H9 (cell line): ENCODE measurements around the gene ZBED1. TPM values are rescaled to one million over a fixed set of nuclear protein-coding genes. Genes with fewer than 3 reads are reported as not detected.

Experiments used
- DNase-seq: peaks from one replicate; pipeline ENCODE4 v3.0.0-alpha.2; 2017
- H2AFZ ChIP-seq: one replicate; pipeline ENCODE4 v1.6.1; 2013; ENCODE audit warnings: mild to moderate bottlenecking, low read length, control low read depth, moderate library complexity
- H2AK5ac ChIP-seq: 2 replicates; pipeline ENCODE4 v1.6.1; 2013; ENCODE audit warnings: low read length, control low read depth, mixed read lengths; ENCODE audit not compliant: insufficient read length
- H2BK120ac ChIP-seq: one replicate; pipeline ENCODE4 v1.6.1; 2013; ENCODE audit warnings: low read depth, mild to moderate bottlenecking, low read length, control low read depth, inconsistent platforms; ENCODE audit not compliant: poor library complexity, severe bottlenecking
- H2BK12ac ChIP-seq: 2 replicates; pipeline ENCODE4 v1.6.1; 2013; ENCODE audit warnings: low read length, control low read depth, mixed read lengths, low read depth; ENCODE audit not compliant: insufficient read length
- H2BK15ac ChIP-seq: 2 replicates; pipeline ENCODE4 v1.6.1; 2013; ENCODE audit warnings: low read depth, low read length, control low read depth
- H2BK20ac ChIP-seq: one replicate; pipeline ENCODE4 v1.6.1; 2013; ENCODE audit warnings: low read depth, mild to moderate bottlenecking, low read length, control low read depth, inconsistent platforms; ENCODE audit not compliant: poor library complexity, severe bottlenecking
- H2BK5ac ChIP-seq: 2 replicates; pipeline ENCODE4 v1.6.1; 2013; ENCODE audit warnings: low read length, control low read depth, mixed read lengths; ENCODE audit not compliant: insufficient read length
- H3K14ac ChIP-seq: 2 replicates; pipeline ENCODE4 v1.6.1; 2013; ENCODE audit warnings: low read length, control low read depth; ENCODE audit not compliant: insufficient read depth
- H3K18ac ChIP-seq: 2 replicates; pipeline ENCODE4 v1.6.1; 2013; ENCODE audit warnings: low read depth, mild to moderate bottlenecking, mixed read lengths, low read length, control low read depth; ENCODE audit not compliant: insufficient read length
- H3K23ac ChIP-seq: 2 replicates; pipeline ENCODE4 v1.6.1; 2013; ENCODE audit warnings: low read length, control low read depth, mixed read lengths, low read depth; ENCODE audit not compliant: insufficient read length
- H3K23me2 ChIP-seq: 2 replicates; pipeline ENCODE4 v1.6.1; 2013; ENCODE audit warnings: low read depth, mild to moderate bottlenecking, mixed read lengths, low read length, control low read depth; ENCODE audit not compliant: insufficient read length, poor library complexity, severe bottlenecking
- H3K27ac ChIP-seq: 2 replicates; pipeline ENCODE4 v1.5.1; 2013; ENCODE audit warnings: low read length, control low read depth, mixed read lengths, low read depth; ENCODE audit not compliant: insufficient read length
- H3K27me3 ChIP-seq: 2 replicates; pipeline ENCODE4 v1.6.1; 2013; ENCODE audit warnings: low read length, control low read depth, inconsistent platforms; ENCODE audit not compliant: insufficient read depth
- H3K4ac ChIP-seq: 2 replicates; pipeline ENCODE4 v1.6.1; 2013; ENCODE audit warnings: low read depth, mild to moderate bottlenecking, control low read depth, inconsistent platforms, low read length, moderate library complexity
- H3K4me1 ChIP-seq: 2 replicates; pipeline ENCODE4 v1.6.1; 2013; ENCODE audit warnings: low read length, control low read depth, inconsistent platforms; ENCODE audit not compliant: insufficient read depth
- H3K4me2 ChIP-seq: 2 replicates; pipeline ENCODE4 v1.6.1; 2013; ENCODE audit warnings: low read length, control low read depth, mixed read lengths; ENCODE audit not compliant: insufficient read length, insufficient read depth
- H3K56ac ChIP-seq: 2 replicates; pipeline ENCODE4 v1.6.1; 2013; ENCODE audit warnings: low read depth, mild to moderate bottlenecking, mixed read lengths, low read length, control low read depth; ENCODE audit not compliant: insufficient read length
- H3K79me1 ChIP-seq: 2 replicates; pipeline ENCODE4 v1.6.1; 2013; ENCODE audit warnings: low read depth, mild to moderate bottlenecking, moderate library complexity, low read length, control low read depth, inconsistent platforms; ENCODE audit not compliant: insufficient read depth, poor library complexity, severe bottlenecking
- H3K79me2 ChIP-seq: 2 replicates; pipeline ENCODE4 v1.6.1; 2013; ENCODE audit warnings: low read length, control low read depth, inconsistent platforms; ENCODE audit not compliant: insufficient read depth
- H3K9ac ChIP-seq: 2 replicates; pipeline ENCODE4 v1.6.1; 2013; ENCODE audit warnings: low read length, control low read depth, mixed read lengths; ENCODE audit not compliant: insufficient read length; ENCODE audit errors: extremely low read depth
- H3K9me3 ChIP-seq: one replicate; pipeline ENCODE4 v1.6.1; 2013; ENCODE audit warnings: low read depth, low read length, inconsistent platforms; ENCODE audit not compliant: control insufficient read depth
- H3T11ph ChIP-seq: one replicate; pipeline ENCODE4 v1.6.1; 2013; ENCODE audit warnings: mild to moderate bottlenecking, low read length, control low read depth, inconsistent platforms
- H4K20me1 ChIP-seq: one replicate; pipeline ENCODE4 v1.6.1; 2013; ENCODE audit not compliant: control insufficient read depth, insufficient read length, insufficient read depth
- H4K5ac ChIP-seq: 2 replicates; pipeline ENCODE4 v1.6.1; 2013; ENCODE audit warnings: low read depth, mild to moderate bottlenecking, mixed read lengths, low read length, control low read depth; ENCODE audit not compliant: insufficient read length
- H4K8ac ChIP-seq: replicated peaks from 2 replicates; pipeline ENCODE4 v1.6.1; 2013; ENCODE audit warnings: low read length, control low read depth, mixed read lengths, low read depth; ENCODE audit not compliant: insufficient read length
- H4K91ac ChIP-seq: 2 replicates; pipeline ENCODE4 v1.6.1; 2013; ENCODE audit warnings: low read depth, mild to moderate bottlenecking, moderate library complexity, mixed read lengths, low read length, control low read depth; ENCODE audit not compliant: insufficient read length
- H3K27ac Mint-ChIP-seq, 3 experiments: 2 replicates in 2 of 3; 3 replicates in 1 of 3; pipeline ENCODE4 v1.8.0; 2020 to 2021; ENCODE audit warnings: mixed read lengths in 3 of 3, mild to moderate bottlenecking in 1 of 3, moderate library complexity in 1 of 3
- H3K27me3 Mint-ChIP-seq: 2 replicates; pipeline ENCODE4 v1.8.0; 2021; ENCODE audit warnings: low read depth, mild to moderate bottlenecking, moderate library complexity, mixed read lengths
- H3K36me3 Mint-ChIP-seq, 3 experiments: 2 replicates in 2 of 3; 3 replicates in 1 of 3; pipeline ENCODE4 v1.8.0; 2020 to 2021; ENCODE audit warnings: low read depth in 3 of 3, mixed read lengths in 3 of 3; ENCODE audit not compliant: insufficient read depth in 1 of 3
- H3K4me1 Mint-ChIP-seq, 2 experiments: 2 replicates each; pipeline ENCODE4 v1.8.0; 2020; ENCODE audit warnings: mixed read lengths in 2 of 2
- H3K4me3 Mint-ChIP-seq, 2 experiments: 2 replicates in 1 of 2; 3 replicates in 1 of 2; pipeline ENCODE4 v1.8.0; 2020 to 2021; ENCODE audit warnings: mild to moderate bottlenecking in 2 of 2, mixed read lengths in 2 of 2, moderate library complexity in 1 of 2
- H3K9me3 Mint-ChIP-seq, 2 experiments: 2 replicates in 1 of 2; 3 replicates in 1 of 2; pipeline ENCODE4 v1.8.0; 2020; ENCODE audit warnings: mild to moderate bottlenecking in 2 of 2, mixed read lengths in 2 of 2, moderate library complexity in 1 of 2
- CTCF ChIP-seq: fragments of 200-600 bp; sonication (generic); conservative IDR thresholded peaks from 3 replicates; pipeline ENCODE4 v1.8.0; 2021; ENCODE audit warnings: antibody characterized with exemption, mild to moderate bottlenecking
- WGBS: extraction: QIAGEN DNeasy Blood & Tissue Kit; methylation state at CpG from one replicate; pipeline ENCODE4 v1.1.7; 2013; ENCODE audit warnings: missing lambda C conversion rate, low lambda C conversion rate, mixed read lengths; ENCODE audit not compliant: insufficient read length; ENCODE audit errors: extremely low coverage; 5-methylcytosine and 5-hydroxymethylcytosine counted together
- total RNA-seq: library from RNA; stranded (reverse); gene quantifications from 2 replicates; pipeline ENCODE4 v1.2.1, GENCODE V29; 2021

The ZBED1 gene
- total RNA-seq, 1 experiment from 2014 or later: 61.1 TPM

DNA sequence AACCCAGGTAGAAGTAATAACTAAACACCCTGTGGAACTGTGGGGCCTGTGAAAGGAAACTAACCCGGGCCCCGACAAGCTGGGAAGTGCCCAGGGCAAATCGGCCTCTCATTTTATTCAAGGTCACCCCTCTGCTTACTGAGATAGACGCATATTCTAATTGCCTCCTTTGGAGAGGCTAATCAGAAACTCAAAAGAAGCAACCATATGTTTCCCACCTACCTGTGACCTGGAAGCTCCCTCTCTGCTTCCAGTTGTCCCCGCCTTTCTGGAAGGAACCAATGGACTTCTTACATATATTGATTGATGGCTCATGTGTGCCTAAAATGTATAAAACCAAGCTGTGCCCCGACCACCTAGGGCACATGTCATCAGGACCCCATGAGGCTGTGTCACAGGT, 23.1 kb upstream of the ZBED1 start:
- Histone ChIP-seq H2BK120ac (no peak overlapping the region), H3K4me2 (no peak overlapping the region), H3K4me1 (peaks cover 5% of the 10 kb centered on the region; the same call in 1 of the 2 replicates), H3K23me2 (no peaks in the 10 kb centered on the region), H3K79me1 (no peaks in the 10 kb centered on the region), H2AK5ac (no peak overlapping the region), H3K56ac (no peak overlapping the region), H2BK12ac (no peak overlapping the region), H2BK20ac (no peak overlapping the region), H4K5ac (no peak overlapping the region), H4K91ac (no peak overlapping the region), H3K23ac (no peak overlapping the region), H3K9me3 (no peaks in the 10 kb centered on the region), H3K27me3 (no peaks in the 10 kb centered on the region), H4K20me1 (no peaks in the 10 kb centered on the region), H3T11ph (no peak overlapping the region), H2AFZ (no peak overlapping the region), H3K4ac (no peak overlapping the region), H2BK5ac (no peak overlapping the region), H3K27ac (no peak overlapping the region), H2BK15ac (no peak overlapping the region), H4K8ac (no peak overlapping the region), H3K14ac (no peak overlapping the region), H3K18ac (no peak overlapping the region), H3K79me2 (no peaks in the 10 kb centered on the region), H3K9ac (no peak overlapping the region)
- WGBS: no CpG with 5 or more reads among the region's 6 CpGs
- Mint-ChIP-seq H3K9me3 (peaks cover 3 to 5% of the 10 kb centered on the region in 2 experiments; a peak in 3 of 5 replicates), H3K4me1 (peaks cover 13 to 20% of the 10 kb centered on the region in 2 experiments), H3K27me3 (no peaks in the 10 kb centered on the region), H3K4me3 (no peak overlapping the region), H3K36me3 (peaks cover 0 to 6% (median 0%) of the 10 kb centered on the region in 3 experiments; a peak in 1 of 7 replicates), H3K27ac (peak overlapping the region; percentile 16 to 63 (median 32); a peak in 5 of 7 replicates)
- TF ChIP-seq CTCF: no peak
- peak; percentile 52 for DNase-seq
